Stimulated activated CD4-positive, alpha-beta T cell treated with anti-CD3 and anti-CD28 coated beads, Interleukin-1b, Interleukin-23, amount 100 ng/mL, for 48 hours (primary cell): ENCODE data around the gene HEPN1.

ENCODE experiments used
- DNase-seq: peaks from one replicate; pipeline ENCODE4 v3.0.0-alpha.2; 2020

Gene HEPN1

DNA sequence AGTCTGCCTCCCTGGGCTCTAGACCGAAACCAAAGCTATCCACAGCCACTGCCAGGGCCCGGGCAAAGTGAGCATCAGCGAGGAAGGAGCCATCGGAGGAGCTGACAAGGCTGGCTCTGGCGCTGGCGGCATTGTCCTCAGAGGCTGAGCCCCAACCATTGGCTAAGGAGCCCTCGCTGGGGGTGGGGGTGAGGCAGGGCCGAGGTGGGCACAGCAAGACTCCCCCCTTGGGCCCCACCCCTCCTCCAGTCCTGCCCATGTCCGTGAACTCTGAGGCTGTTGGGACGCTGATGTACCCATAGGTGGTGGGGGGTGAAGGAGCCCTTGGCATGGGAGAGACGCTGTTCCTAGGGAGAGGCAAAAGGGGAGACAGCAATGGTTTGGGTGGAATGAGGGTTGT lies 32.6 kb upstream of the HEPN1 start:
- DNase-seq = no peak

DNA sequence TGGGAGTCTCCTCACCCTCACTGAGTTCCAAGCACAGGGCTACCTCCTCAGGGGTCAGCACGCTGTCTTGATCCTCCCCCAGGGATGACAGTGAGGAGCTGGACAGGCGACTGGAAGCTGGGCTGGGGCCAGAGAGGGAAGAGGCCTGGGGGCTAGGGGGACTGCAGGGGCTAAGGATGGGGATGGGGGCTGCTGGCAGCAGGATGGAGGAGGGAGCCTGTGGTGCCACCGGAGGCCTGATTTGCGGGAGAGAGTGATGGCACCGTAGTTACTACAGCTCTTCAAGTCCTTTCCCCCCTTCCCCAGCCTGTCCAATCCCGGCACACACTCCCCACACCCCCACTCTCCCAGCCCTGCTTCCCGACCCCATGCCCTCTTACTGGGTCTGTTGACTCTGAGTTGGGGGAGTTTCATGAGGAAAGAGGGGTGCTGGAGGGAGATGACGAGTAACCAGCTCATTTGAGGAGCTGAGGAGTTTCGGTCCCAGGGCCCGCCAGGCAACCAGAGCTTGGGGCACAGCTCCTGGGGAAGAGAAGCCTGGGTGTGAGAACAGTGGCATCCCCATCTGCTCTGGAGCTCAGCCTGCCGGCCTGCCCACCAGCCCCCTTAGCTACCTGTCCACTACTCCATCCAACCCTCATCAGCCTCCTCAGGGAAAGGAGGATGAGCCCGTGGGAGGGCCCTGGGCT lies 31.9 kb upstream of the HEPN1 start:
- DNase-seq = no peak

DNA sequence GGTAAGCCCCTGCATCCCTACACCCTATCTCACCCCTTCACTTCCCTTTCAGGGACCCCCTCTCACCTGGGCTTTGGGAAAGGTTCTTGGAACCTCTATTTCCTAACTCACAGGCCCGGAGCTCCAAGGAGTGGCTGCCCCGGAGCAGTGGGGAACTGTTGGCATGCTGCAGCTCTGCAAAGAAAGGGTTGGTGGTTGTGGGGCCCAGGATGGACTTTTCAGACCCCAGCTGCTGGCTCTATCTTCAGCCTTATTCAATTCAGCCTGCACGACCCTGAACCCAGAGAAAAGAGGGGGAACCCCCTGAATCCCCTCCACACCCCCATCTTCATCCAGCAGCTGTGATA lies 31.4 kb upstream of the HEPN1 start:
- no peak for DNase-seq

DNA sequence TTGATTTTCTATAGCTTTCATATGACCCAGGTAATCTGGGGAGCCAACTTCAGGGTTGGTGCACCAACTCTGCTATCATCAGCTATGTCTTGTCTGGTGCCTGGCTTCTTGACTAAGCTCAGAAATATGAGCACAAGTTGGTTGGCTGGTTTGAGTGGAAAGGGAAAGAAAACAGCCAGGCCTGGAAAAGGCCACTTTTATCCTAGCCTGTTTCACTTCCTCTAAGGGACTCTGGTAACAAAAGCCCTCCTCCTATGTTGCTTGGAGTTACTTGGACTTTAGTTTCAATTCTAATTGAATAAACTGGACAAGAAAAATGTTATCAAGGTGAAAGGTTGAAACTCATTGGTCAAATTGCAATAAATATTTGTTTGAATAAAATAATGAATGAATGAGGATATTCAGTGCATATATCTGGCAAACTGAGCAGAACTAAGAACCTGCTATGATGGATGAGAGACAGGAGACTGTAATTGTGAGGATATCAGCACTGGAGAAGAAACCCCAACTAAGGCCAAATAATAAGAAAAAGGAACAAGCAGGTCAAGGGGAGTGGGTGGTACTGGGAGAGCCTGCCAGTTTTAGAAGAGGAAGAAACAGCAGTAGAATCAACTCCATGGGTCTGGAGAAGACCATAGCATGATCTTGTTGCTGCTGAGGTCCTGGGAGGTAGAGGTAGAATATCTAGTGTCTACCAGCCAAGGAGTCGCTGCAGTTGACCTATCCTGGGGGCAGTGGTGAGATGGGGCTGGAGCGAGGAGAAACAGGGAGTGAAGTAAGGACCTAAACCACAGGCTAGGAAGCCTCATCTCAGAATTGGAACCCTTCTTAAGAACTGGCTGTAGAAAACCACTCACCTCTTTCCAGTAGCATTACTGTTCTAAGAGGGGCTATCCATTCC lies 29.6 kb upstream of the HEPN1 start:
- DNase-seq = no peak

DNA sequence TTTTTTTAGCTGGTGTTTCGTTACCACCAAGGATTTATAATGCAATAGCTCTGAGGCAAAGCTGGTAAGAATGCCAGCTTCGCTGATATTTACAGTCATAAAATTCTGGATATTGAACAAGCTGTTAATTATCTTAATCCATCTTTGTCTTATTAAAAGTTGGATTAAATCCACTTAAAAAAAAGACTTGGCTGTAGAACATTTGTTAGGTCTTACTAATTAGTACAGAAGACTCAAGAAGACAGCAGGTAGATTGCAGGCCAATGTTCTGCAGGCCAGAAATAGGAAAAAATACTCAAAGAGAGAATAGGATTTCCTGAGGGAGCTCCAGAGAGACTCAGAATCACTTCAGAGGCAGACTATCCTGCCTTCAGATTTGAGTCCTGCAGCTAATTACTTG lies 28.9 kb upstream of the HEPN1 start:
- DNase-seq = no peak

DNA sequence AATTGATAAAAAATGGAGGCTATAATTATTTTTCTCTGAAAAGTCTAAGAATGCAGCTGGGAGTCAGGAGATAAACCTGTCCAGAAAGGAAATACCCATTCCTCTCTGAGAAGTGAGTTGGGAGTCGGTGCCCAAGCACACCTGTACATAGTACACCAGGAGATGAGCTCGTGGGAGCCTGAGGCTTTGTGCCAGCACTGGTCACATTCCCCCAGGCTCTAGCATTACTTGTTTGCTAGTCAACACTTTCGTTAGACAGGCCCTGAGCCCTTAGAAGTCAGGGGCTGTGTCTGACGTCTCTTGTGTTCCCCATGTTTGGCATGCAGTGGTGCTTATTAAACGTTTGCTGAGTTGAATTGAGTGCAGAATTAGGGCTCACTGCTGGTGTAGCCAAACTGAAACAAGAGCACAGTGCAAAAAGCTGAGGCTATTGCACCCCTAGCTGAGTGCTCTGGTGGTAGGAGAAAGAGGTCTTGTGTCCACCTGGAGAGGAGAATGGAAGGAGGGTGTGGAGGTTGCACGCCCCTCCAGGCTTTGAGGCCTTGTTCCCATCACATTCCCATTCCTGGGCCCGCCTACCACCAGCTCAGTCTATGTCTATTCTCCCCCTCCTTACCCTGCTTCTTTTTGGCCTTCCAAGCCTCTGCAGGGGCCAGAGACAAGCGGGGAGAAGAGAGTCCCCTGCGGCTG lies 28.2 kb upstream of the HEPN1 start:
- no peak for DNase-seq

DNA sequence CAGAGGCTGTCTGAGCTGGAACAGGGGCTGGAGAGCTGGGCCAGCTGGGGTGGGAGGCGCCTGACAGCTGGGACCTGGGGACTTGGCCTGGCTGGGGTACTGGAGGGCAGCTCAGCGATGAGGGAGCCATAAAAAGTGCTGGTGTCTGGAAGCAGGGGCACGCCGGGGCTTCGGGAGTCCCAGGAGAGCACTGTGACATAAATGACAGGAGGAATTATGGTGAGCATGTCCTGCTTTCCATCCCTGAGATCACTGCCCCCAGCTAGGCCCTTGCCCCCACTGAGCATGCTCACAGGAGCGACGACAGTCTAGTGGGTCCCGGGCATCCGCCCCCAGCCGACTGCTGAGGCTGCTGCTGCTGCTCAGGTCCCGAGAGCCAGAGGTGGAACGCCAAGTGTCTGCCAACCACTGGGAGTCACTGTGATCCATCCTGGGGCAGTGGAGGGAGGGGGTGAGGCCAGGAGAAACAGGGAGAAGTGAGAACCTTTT lies 27.6 kb upstream of the HEPN1 start:
- DNase-seq = no peak

DNA sequence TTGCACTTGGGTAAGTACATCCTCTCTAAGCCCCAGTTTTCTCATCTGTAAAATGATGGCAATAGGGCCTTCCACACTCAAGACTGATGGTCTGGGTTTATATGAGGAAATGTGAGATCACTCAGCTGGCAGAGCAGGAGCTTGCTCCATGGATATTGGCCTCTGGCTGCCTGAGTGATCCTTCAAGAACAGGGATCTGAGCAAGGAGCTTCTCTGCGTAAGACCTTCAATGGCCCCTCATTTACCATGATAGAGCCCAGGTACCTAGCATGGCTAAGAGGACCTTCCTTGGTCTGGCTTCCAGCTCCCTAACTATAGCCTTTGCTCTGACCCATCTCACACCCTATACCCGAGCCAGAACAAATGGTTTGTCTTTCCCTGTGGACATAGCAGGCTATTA lies 26.9 kb upstream of the HEPN1 start:
- DNase-seq = no peak

DNA sequence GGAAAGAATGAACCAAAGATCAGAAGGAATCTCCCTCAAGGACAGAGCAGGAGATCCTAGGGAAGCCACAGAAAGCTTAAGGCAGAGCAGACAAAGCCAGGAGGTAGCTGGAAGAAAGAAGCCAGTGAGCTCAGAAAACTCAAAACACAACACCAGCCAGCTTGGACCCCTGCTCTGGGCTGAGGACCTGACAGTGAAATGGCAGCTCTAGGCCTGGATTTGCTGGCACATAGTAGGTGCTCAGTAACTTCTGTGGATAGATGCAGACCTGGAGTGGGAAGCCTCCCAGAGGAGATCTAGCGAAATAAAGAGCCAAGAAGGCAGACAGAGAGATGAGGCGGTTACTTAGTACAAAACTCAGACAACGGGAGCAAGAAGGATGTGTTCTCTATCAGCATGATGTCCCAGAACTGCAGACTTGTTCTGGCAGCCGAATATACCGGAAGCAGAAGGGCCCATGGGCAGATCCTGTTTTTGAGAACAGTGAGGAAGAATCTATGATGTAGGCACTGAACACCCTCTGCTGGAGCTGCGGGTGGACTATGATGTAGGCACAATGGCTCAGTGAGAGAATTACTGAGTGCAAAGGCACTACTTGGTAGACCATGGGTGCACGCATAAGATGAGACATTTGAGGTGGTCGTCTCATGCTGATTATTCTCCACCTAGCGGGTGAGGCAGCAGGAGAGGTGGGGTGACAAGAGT lies 26.1 kb upstream of the HEPN1 start:
- no peak for DNase-seq

DNA sequence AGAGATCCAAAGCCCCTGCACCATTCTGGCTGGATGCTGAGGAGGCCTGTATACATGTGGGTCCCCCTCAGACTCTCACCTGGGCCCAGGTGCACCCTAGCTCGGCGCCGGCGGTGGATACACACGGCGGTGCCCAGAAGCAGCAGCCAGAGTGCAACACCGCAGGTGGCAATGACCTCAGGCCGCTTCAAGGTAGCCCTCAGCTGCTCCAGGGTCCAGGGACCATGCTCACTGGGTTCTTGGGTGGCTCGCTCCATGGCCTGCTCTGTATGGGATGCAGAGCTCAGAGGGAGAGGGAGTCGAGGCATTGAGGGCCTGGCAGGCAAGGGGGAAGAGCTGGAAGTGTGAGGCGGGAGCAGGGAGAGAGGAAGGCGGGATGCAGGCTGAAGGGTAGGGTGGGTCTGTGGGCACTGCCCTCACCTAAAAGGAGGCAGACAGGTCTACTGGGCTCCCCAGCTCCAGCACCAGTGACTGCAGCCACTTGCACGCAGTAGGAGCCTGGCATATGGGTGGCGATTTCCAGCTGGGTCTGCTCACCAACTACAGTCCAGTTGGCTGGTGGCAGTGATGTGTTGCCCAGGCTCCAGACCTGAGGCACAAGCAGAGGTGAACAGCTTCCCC lies 25.2 kb upstream of the HEPN1 start:
- DNase-seq = no peak

DNA sequence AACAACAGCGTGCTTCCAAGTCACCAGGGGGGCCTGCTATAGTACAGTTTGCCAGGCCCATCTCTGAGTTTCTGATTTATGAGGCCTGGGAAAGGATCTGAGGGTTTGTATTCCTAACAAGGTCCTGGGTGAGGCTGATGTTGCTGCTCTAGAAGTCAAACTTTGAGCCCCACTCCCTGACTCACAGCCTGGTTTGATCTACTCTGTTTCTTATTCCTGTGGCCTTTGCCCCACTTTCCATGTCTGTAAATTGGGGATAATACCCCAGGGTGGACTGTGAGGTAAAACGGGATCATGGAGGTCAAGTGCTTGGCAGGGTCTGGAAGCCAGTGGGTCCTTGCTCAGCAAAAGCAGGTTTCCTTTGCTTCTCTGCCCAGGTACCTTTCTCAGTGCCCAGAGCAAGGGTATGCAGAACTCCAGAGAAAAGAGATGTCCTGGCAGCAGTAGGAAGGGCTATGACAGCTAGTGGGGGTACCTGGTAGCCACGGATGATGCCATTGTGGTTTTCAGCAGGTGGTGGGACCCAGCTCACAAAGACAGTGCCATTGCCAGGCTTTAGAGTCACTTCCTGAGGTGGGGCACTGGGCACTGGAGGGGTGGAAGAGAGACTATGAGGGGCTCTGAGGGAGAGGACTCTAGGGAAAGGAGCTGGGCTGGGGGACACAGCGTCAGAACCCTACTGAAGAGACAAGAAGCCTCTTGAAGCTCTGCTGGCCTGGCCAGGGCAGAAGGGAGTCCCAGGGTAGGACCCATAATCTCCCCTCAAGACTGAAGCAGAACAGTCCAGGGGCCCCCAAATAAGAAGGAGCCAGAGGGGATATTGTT lies 24.2 kb upstream of the HEPN1 start:
- no peak for DNase-seq

DNA sequence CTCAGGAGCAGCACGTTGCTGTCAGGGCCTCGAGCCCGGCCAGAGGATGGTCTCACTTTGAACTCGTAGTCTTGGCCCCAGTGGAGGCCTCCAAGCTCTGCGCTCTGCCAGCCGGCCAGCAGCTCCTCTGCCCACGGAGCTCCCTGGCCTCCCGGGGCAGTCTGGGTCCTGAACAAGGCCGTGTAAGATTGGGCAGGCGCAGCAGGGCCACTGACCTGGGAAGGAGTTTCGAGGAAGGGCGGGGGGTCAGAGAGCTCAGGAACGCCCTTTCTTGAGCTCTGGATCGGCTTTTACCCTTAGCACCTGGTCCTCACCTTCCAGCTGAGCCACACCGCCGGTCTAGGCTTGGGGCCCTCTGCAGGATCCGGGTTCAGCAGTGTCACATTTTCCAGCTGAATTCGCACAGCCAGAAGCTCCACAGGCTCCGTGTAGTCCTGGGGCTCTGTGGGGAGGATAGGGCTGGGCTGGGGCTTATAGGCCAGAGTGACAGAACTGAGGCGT lies 23.5 kb upstream of the HEPN1 start:
- no peak for DNase-seq

DNA sequence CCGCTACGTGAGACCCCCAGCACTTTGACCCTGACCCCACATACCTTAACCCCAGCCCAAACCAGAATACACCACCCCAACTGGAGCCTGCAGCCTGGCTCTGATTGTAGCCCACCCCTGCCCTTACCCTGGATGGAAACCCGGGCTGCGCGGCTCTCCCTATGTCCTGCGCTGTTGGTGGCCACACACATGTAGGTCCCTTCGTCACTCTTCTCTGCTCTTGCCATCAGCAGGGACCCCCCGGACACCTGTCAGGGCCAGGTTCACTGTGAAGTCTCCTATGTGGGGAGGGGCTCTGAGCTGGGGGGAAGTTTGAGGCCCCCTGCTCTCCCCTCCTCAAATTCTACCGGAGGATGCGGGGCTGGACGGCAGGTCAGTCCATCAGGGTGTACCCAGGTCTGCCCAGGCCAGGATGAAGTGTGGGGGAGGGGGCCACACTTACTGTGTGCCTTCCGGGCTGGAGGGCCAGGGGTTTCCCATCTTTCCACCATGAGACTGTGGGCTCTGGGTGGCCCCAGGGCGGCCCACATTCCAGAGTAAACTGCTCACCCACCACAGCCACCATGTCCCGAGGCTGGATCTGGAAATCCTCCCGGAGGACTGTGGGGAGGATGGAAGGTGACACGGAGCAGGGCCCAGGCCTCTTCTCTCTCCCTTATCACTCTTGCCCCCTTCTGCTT lies 22.8 kb upstream of the HEPN1 start:
- DNase-seq = no peak

DNA sequence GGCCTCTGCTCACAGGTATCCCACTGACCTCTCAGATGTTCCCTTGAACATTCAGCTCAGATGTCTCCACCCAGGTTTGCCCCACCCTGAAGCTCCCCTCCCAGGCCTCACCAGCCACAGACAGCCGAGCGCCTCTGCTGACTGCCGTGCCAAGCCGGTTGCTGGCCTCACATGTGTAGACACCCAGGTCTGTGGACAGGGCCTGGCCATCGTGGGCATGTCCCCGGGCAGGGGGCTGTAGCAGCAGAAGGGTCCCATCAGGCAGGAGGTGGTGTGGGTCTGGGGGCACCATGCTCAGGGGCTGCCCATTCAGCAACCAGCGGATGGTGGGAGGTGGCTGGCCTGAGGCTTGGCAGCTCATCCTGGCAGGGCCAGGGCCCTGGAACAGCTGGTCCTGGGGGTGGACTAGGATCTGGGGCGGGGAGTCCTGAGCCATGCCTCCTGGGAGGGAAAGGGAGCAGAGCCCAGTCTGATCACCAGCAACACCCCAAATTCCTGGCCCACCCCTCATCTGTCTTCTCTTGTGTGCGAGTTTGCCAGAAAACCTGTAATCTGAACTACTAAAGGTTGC lies 22.1 kb upstream of the HEPN1 start:
- no peak for DNase-seq

DNA sequence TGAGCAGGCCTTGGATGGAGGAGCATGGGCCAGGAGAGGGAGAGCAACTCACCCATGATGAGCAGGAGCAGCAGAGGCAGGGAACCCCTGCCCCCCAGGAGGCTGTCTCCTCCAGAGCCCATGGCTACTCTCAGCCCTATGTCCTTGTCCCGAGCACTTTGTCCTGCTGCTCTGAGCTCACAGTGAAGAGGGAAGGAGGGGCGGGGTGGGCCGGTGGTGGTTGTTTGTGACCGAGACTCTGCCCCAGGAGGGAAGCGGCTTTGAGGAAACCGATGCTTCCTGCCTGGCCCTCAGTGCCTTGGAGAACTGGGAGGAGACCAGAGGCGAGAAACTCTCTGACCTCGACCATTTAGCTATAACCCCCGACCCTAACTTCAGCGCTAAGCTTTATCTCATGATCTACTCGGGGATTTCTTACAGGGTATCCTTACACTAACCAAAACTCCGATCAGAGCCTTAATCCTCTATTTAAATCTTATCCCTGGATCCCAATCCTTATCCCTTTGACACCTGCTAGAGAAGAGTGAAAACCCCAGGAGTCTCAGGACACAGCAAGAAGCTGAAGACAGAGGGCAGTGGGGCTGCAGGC lies 21.3 kb upstream of the HEPN1 start, which contains the start of gene ROBO4:
Gene ROBO4, minus strand, starts transcription at position 192 of the 589 bp plus-strand sequence. Its CDS starts 70 bp downstream, at position 122.
- no peak for DNase-seq

DNA sequence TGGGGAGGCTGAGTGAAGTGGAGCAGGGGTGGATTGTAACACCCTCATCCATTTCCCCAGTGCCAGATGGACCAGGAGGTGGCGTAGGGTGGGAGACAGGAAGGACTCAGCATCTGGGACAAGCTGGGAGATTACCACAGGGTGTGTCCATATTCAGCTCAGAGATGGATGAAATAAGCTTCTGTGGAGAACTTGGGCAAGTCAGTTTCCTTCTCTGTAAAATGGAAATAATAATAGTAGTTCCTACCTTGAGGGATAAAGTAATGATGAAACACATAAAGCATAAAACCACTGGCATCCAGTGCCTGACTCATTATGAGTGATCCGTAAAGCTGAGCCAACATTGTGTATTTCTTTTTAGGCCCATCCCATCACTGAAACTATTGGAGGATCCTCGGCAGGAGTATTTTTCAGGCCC lies 20.8 kb upstream of the HEPN1 start:
- DNase-seq = no peak

DNA sequence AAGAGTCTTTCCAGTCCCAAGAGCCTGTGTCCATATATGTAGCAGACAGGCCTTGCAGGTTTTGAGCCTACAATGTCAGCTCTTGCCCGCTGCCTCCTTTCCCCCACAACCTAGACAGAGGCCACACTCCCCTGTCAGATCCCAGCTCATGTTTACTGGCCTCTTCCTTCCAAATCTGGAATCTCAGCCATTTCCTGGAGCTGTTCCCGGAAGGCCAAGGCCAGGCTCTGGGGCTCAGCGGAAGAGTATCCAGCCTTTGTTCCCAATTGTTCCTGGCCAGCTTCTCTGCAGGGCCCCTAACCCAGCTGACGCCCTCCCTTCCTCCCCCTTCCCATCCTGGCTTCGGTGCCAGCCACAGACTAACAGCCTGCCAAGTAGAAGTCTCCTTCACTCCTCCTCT lies 20.3 kb upstream of the HEPN1 start:
- no peak for DNase-seq

DNA sequence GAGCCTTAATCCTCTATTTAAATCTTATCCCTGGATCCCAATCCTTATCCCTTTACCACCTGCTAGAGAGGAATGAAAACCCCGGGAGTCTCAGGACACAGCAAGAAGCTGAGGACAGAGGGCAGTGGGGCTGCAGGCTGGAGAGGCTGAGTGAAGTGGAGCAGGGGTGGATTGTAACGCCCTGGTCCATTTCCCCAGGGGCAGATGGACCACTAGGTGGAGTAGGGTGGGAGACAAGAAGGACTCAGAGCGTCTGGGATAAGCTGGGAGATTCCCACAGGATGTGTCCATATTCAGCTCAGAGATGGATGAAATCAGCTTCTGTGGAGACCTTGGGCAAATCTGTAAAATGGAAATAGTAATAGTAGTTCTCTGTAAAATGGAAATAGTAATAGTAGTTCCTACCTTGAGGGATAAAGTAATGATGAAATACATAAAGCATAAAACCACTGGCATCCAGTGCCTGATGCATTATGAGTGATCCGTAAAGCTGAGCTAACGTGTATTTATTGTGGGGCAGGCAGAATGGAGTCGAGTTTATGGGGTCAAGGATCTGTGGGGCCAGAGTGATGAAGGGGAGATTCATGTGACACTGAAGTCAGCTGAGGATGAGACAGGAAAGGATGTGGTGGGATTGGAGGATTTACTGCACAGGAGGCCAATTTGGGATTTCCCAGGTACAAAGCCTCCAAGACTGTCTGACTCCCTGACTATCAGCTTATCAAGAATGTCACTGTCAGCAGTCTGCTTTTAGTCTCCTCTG lies 19.5 kb upstream of the HEPN1 start:
- DNase-seq = no peak

DNA sequence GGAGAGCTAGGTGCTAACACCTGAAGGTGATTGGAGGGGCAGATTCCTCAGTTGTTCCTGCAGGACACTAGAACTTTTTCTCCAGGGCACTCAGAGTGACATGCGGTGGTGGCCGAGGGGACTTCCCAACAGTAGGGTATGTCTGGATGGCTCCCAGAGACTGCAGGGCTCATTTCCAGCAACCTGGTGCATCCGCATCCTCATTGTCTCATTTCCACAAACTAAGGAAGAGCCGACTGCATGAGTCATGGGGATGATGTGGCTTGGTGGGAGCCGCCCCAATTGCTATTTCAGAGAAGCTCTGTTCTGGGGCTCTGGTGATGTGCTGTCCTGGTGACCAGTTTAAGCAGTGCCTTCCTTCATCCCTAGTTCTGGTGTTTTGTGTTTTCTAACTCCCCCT lies 18.6 kb upstream of the HEPN1 start:
- DNase-seq = no peak
